ENCODE data around the gene AGPS. TPM values are rescaled to one million over a fixed set of nuclear protein-coding genes. Genes with fewer than 3 reads are reported as not detected.

The AGPS gene
- total and polyA plus RNA-seq, 10 of the 15 experiments (the other 5 are each of a cell fraction or from before 2014, with no cell fraction given): 7.9 to 54.2 (median 38.7) TPM

GRCh38 chr2:177547122-177547521, 154.5 kb downstream of the AGPS start (continued):
- TF ChIP-seq ZNF384 (IDR thresholded peaks at IDR 0.05; ENCODE audit: borderline replicate concordance, low read depth, low read length) (no peak), MEF2A (IDR thresholded peaks at IDR 0.05; ENCODE audit: insufficient read depth, low read depth, low read length) (0 out of 2 replicates have a peak, but pooled peaks have one; percentile 3), CHD4 (IDR thresholded peaks at IDR 0.05) (no peak), PKNOX1 (IDR thresholded peaks at IDR 0.05) (peak; percentile 26; the same call in 1 of the 2 replicates), NRF1 (conservative IDR thresholded peaks at IDR 0.05; ENCODE audit: low read depth, low read length) (no peak), KDM1A (IDR thresholded peaks at IDR 0.05; ENCODE audit: borderline replicate concordance) (no peak), BCL11A (IDR thresholded peaks at IDR 0.05; ENCODE audit: low read depth, low read length) (peak; percentile 75), MEF2B (IDR thresholded peaks at IDR 0.05; ENCODE audit: partially characterized antibody, poor library complexity, severe bottlenecking) (peak; percentile 67), CREB1 (IDR thresholded peaks at IDR 0.05; ENCODE audit: low read depth) (no peak), DPF2 (IDR thresholded peaks at IDR 0.05) (0 out of 2 replicates have a peak, but pooled peaks have one; percentile 12), CBX5 (IDR thresholded peaks at IDR 0.05; ENCODE audit: low read depth) (peak; percentile 68; the same call in 1 of the 2 replicates), CBFB (IDR thresholded peaks at IDR 0.05; ENCODE audit: low read depth) (peak; percentile 58; the same call in 1 of the 2 replicates), PML (IDR thresholded peaks at IDR 0.05; ENCODE audit: low read length) (no peak), BMI1 (IDR thresholded peaks at IDR 0.05; ENCODE audit: borderline replicate concordance) (no peak), CUX1 (IDR thresholded peaks at IDR 0.05; ENCODE audit: insufficient replicate concordance, low read depth, low read length) (no peak), EP300 (IDR thresholded peaks at IDR 0.05; ENCODE audit: borderline replicate concordance in 1 of 2, control insufficient read depth in 1 of 2, low read depth in 2 of 2, low read length in 2 of 2) (peak in 1 of 2 experiments; percentile 51; a peak in 1 of 4 replicates), ZNF207 (IDR thresholded peaks at IDR 0.05; ENCODE audit: borderline replicate concordance) (no peak), IRF4 (IDR thresholded peaks at IDR 0.05; ENCODE audit: low read depth, low read length) (peak; percentile 63), NFIC (IDR thresholded peaks at IDR 0.05; ENCODE audit: low read depth, low read length) (peak; percentile 77), RAD51 (IDR thresholded peaks at IDR 0.05) (no peak), JUNB (IDR thresholded peaks at IDR 0.05) (peak; percentile 78), PAX5 (IDR thresholded peaks at IDR 0.05; ENCODE audit: borderline replicate concordance, low read depth, low read length) (peak; percentile 67; the same call in 1 of the 2 replicates), CREM (IDR thresholded peaks at IDR 0.05; ENCODE audit: low read depth) (peak; percentile 33; the same call in 1 of the 2 replicates), ESRRA (IDR thresholded peaks at IDR 0.05; ENCODE audit: low read length) (no peak)
- TF ChIP-seq, protein P1, sequence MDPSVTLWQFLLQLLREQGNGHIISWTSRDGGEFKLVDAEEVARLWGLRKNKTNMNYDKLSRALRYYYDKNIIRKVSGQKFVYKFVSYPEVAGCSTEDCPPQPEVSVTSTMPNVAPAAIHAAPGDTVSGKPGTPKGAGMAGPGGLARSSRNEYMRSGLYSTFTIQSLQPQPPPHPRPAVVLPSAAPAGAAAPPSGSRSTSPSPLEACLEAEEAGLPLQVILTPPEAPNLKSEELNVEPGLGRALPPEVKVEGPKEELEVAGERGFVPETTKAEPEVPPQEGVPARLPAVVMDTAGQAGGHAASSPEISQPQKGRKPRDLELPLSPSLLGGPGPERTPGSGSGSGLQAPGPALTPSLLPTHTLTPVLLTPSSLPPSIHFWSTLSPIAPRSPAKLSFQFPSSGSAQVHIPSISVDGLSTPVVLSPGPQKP (IDR thresholded peaks at IDR 0.05; ENCODE audit: low read depth, low read length): no peak
